ENCODE measurements around the gene PARP2.

The PARP2 gene

DNA sequence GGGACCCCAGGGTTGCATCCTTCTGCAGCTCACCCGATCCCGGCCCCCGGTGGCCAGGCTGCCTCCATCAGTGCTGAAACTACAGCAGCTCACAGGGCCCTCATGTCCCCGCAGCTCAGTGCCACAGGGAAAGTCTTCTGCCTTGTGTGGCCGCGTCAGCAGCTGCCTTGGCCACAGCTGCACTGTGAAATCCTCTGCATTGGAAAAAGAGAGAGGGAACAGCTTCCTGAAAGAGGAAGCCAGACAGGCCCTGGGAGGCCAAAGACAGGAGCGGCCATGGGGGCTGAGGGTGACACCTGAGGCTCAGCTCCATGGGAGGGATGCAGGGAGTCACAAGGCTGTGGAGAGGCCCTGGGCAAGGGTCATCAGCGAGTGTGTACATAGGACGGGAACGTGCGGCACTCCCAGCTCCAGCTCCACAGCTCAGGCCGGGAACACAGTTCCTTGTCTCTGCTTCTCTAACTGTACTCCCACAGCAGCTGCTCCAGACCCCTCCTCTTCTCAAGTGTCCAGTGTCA, 32.7 kb downstream of the PARP2 start:
- TF ChIP-seq Cebpa-rat (IDR thresholded peaks at IDR 0.05): no peak
- Histone ChIP-seq H3K36me3 (peaks cover 100% of the 10 kb centered on the region), H3K27ac (no peak overlapping the region), H3K4me2 (no peak overlapping the region), H3K27me3 (no peaks in the 10 kb centered on the region), H4K20me1 (peaks cover 15% of the 10 kb centered on the region; the same call in 1 of the 2 replicates), H3K9ac (no peak overlapping the region), H3K9me3 (no peaks in the 10 kb centered on the region), H3K4me3 (no peak overlapping the region), H3K4me1 (no peaks in the 10 kb centered on the region)

GRCh38 chr14:20377171-20377570, 33.7 kb downstream of the PARP2 start:
- Histone ChIP-seq H3K27ac (no peak overlapping the region), H4K20me1 (peaks cover 15% of the 10 kb centered on the region; the same call in 1 of the 2 replicates), H3K9me3 (no peaks in the 10 kb centered on the region), H3K4me2 (no peak overlapping the region), H3K27me3 (no peaks in the 10 kb centered on the region), H3K9ac (no peak overlapping the region), H3K4me3 (no peak overlapping the region), H3K36me3 (peaks cover 100% of the 10 kb centered on the region), H3K4me1 (no peaks in the 10 kb centered on the region)
- TF ChIP-seq Cebpa-rat (IDR thresholded peaks at IDR 0.05): no peak

- no peak for TF ChIP-seq Cebpa-rat (IDR thresholded peaks at IDR 0.05)
- H4K20me1 ChIP-seq: peaks cover 19% of the 10 kb centered on the region; the same call in 1 of the 2 replicates
- peaks cover 100% of the 10 kb centered on the region for H3K36me3 ChIP-seq
- no peak overlapping the region for H3K27ac ChIP-seq
- no peak overlapping the region for H3K4me2 ChIP-seq
- H3K4me3 ChIP-seq: no peak overlapping the region
- no peak overlapping the region for H3K9ac ChIP-seq
- H3K27me3 ChIP-seq: no peaks in the 10 kb centered on the region
- no peaks in the 10 kb centered on the region for H3K4me1 ChIP-seq
- no peaks in the 10 kb centered on the region for H3K9me3 ChIP-seq
Measured at GRCh38 chr14:20379743-20380142, 36.3 kb downstream of the PARP2 start.

DNA sequence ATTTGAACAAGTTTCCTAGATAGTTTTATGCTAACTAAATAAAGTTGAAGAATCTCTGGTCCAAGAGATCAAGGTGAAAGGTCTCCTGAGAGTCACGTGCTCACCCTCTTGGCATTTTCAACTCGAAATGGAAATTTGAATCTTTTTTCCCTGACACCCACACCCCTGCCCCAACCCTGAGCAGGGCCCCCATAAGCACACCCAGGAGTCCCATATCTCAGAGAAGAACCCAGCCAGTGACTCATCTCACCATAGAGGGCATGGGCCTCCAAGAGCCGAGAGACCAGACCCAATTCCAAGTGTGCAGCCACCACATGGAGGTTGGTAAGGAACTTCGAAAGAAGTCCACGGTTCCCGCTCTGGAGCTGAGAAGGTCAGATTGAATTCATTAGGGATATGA, 37.2 kb downstream of the PARP2 start:
- no peak overlapping the region for H3K9ac ChIP-seq
- no peak overlapping the region for H3K4me2 ChIP-seq
- H3K36me3 ChIP-seq: peaks cover 100% of the 10 kb centered on the region
- no peaks in the 10 kb centered on the region for H3K27me3 ChIP-seq
- H3K4me1 ChIP-seq: no peaks in the 10 kb centered on the region
- H3K9me3 ChIP-seq: no peaks in the 10 kb centered on the region
- no peak overlapping the region for H3K4me3 ChIP-seq
- no peak overlapping the region for H3K27ac ChIP-seq
- H4K20me1 ChIP-seq: peaks cover 19% of the 10 kb centered on the region; the same call in 1 of the 2 replicates
- TF ChIP-seq Cebpa-rat (IDR thresholded peaks at IDR 0.05): no peak

- no peak for TF ChIP-seq Cebpa-rat (IDR thresholded peaks at IDR 0.05)
- Histone ChIP-seq H4K20me1 (peaks cover 13% of the 10 kb centered on the region; the same call in 1 of the 2 replicates), H3K9me3 (no peaks in the 10 kb centered on the region), H3K27ac (no peak overlapping the region), H3K4me1 (no peaks in the 10 kb centered on the region), H3K4me2 (no peak overlapping the region), H3K9ac (no peak overlapping the region), H3K4me3 (no peak overlapping the region), H3K36me3 (peaks cover 100% of the 10 kb centered on the region), H3K27me3 (no peaks in the 10 kb centered on the region)
Measured at GRCh38 chr14:20381341-20381740, 37.9 kb downstream of the PARP2 start.

- Histone ChIP-seq H4K20me1 (0 out of 2 replicates have a peak, but pooled peaks cover 8% of the 10 kb centered on the region), H3K36me3 (peaks cover 99% of the 10 kb centered on the region)
- TF ChIP-seq Cebpa-rat (IDR thresholded peaks at IDR 0.05): no peak
Measured at GRCh38 chr14:20382526-20382925, 39.1 kb downstream of the PARP2 start.

GRCh38 chr14:20383032-20383431, 39.6 kb downstream of the PARP2 start:
- Histone ChIP-seq H3K9ac (no peak overlapping the region), H3K36me3 (peaks cover 99% of the 10 kb centered on the region), H3K4me2 (no peak overlapping the region), H3K9me3 (no peaks in the 10 kb centered on the region), H3K4me1 (no peaks in the 10 kb centered on the region), H4K20me1 (0 out of 2 replicates have a peak, but pooled peaks cover 4% of the 10 kb centered on the region), H3K27ac (no peak overlapping the region), H3K27me3 (no peaks in the 10 kb centered on the region), H3K4me3 (no peak overlapping the region)
- TF ChIP-seq Cebpa-rat (IDR thresholded peaks at IDR 0.05): no peak

More at GRCh38 chr14:20382526-20382925, 39.1 kb downstream of the PARP2 start:
- Histone ChIP-seq H3K4me2 (no peak overlapping the region), H3K27me3 (no peaks in the 10 kb centered on the region), H3K27ac (no peak overlapping the region), H3K9me3 (no peaks in the 10 kb centered on the region), H3K9ac (no peak overlapping the region), H3K4me1 (no peaks in the 10 kb centered on the region), H3K4me3 (no peak overlapping the region)

DNA sequence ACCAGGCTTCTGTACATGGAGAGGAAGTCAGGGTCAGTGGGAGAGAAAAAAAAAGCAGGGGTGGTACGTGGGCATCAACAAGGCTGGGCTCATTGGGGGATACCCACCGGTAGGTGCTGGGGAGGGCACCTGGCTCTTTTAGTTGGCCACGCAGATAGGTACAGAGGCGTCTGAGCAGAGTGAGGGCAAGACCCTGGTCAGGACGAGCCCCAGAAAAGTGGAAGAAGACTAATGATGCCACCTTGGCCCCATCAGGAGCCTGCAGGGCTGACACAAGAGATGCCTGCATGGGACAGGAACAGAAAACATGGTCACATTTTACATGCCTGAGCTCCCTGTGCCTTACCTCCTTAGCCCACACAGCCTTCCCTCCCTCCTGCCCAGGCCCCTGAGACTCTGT, 40.2 kb downstream of the PARP2 start:
- Histone ChIP-seq H3K27ac (no peak overlapping the region), H3K27me3 (no peaks in the 10 kb centered on the region), H3K4me2 (no peak overlapping the region), H3K9me3 (no peaks in the 10 kb centered on the region), H4K20me1 (0 out of 2 replicates have a peak, but pooled peaks cover 4% of the 10 kb centered on the region), H3K9ac (no peak overlapping the region), H3K4me3 (no peak overlapping the region), H3K4me1 (no peaks in the 10 kb centered on the region), H3K36me3 (peaks cover 99% of the 10 kb centered on the region)
- no peak for TF ChIP-seq Cebpa-rat (IDR thresholded peaks at IDR 0.05)

DNA sequence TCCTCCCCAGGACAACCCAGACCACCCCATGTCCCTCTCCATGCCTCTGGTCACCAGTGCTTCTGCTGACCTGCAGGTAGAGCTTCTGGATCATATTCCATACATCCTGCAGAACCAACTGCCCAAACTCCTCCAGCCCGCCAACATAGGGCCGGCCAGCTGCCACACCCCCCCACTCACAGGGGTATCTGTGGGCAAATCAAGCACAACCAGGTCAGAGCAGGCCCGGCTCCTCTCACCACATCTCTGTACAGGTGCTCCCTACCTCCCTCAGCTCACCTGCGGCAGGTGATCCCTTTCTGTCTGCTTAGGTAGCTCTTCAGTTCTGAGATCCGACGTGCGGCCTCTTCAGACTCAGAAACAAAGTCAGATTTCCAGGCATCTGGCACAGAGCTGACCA, 40.9 kb downstream of the PARP2 start:
- H3K9ac ChIP-seq: no peak overlapping the region
- no peak for TF ChIP-seq Cebpa-rat (IDR thresholded peaks at IDR 0.05)
- no peaks in the 10 kb centered on the region for H3K9me3 ChIP-seq
- peaks cover 4% of the 10 kb centered on the region; the same call in 1 of the 2 replicates for H4K20me1 ChIP-seq
- H3K27me3 ChIP-seq: no peaks in the 10 kb centered on the region
- no peak overlapping the region for H3K4me3 ChIP-seq
- no peak overlapping the region for H3K4me2 ChIP-seq
- no peak overlapping the region for H3K27ac ChIP-seq
- no peaks in the 10 kb centered on the region for H3K4me1 ChIP-seq
- peaks cover 99% of the 10 kb centered on the region for H3K36me3 ChIP-seq

DNA sequence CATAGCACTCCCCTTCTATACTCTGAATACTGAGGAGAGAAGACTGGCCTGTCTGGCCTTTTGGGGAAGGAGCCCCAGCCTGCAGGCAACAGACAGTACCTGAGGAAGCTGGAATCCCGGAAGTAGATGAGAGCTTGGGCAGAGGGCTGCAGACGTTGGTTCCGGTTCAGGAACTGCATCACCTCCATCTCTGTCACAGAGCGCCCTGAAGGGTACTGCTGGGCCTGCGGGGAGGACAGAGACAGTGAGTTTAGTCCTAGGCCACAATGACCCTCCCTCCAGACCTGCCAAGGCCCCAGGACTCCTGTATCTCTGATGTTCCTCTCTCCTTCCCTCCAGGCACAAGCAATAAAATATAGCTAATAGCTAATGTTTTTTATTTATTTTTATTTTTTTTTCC, 41.5 kb downstream of the PARP2 start:
- peaks cover 4% of the 10 kb centered on the region; the same call in 1 of the 2 replicates for H4K20me1 ChIP-seq
- H3K36me3 ChIP-seq: peaks cover 99% of the 10 kb centered on the region

More for the DNA sequence above, 41.5 kb downstream of the PARP2 start:
- no peak overlapping the region for H3K9ac ChIP-seq
- H3K4me3 ChIP-seq: no peak overlapping the region
- no peaks in the 10 kb centered on the region for H3K9me3 ChIP-seq
- no peak for TF ChIP-seq Cebpa-rat (IDR thresholded peaks at IDR 0.05)
- H3K27me3 ChIP-seq: no peaks in the 10 kb centered on the region
- H3K4me2 ChIP-seq: no peak overlapping the region
- no peak overlapping the region for H3K27ac ChIP-seq
- H3K4me1 ChIP-seq: no peaks in the 10 kb centered on the region
